GM19463 (cell line): ENCODE measurements around the gene ASB10.

ENCODE experiments used
- ATAC-seq: cut with Tn5 transposase; IDR thresholded peaks from one replicate; pipeline ENCODE4 v1.9.1; 2021; ENCODE audit warnings: mild to moderate bottlenecking, moderate library complexity; ENCODE audit not compliant: unreplicated experiment

Gene ASB10

DNA sequence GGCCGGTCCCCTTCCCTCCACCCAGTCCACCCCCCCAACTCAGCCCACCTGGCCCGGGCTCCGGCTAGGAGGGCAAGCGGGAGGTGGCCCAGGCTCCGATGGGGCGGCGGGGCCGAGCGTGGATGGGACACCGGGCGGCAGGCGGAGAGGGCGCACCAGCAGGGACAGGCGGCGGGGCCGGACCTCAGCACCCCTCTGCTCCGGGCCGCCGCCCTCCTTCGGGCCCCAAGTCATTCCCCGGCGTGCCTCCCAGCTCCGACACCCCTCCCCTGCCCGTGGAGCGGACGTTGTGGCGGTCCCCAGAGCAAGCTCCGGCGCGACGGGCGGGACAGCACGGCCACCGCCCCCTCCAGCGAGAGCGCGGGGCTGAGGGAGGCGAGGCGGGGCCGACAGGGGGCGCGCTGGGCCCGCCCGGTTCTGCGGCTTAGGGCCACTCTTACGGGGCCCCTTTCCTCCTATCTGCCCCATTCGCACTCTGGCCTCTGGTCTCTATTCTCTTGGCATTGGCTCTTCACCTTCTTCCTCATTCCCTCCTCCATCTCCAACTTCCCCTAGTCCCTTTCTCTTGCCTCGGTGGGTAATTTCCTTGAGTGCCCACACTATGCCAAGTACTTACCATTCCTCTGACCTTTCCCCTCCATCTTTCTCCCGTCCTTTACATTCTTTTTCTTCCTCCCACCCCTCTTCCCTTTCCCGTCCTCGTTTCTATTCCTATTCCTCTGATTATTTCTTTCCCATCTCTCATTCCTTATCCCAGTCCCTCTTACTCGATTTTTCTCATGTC is 18.9 kb downstream of the ASB10 start:
- peak; percentile 52 for ATAC-seq

GRCh38 chr7:151167197-151167961 is 19.7 kb downstream of the ASB10 start, which contains the start of gene GBX1:
GBX1 (minus strand) TSS chr7:151167694; CDS start chr7:151167548, 146 bp downstream.
- no peak for ATAC-seq

GRCh38 chr7:151166629-151167196 is 20.3 kb downstream of the ASB10 start:
- ATAC-seq = no peak

DNA sequence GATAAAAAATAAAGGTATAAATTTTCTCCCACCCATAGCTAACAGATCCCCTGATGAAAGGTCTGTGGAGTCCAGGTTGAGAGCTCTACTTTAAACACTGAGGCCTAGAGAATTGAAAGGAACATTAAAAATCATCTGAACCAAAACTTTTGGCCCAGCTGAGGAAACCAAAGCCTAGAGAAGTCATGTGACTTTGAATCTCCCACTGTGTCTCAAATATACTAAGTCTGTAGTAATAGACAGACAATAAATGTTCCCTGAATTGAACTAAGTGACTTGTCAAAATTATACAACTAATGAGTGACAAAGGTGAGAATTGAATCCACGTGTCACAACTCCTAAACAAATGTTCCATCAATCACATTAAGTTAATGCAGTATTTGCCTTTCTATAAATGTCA is 25.3 kb downstream of the ASB10 start:
- ATAC-seq = no peak

DNA sequence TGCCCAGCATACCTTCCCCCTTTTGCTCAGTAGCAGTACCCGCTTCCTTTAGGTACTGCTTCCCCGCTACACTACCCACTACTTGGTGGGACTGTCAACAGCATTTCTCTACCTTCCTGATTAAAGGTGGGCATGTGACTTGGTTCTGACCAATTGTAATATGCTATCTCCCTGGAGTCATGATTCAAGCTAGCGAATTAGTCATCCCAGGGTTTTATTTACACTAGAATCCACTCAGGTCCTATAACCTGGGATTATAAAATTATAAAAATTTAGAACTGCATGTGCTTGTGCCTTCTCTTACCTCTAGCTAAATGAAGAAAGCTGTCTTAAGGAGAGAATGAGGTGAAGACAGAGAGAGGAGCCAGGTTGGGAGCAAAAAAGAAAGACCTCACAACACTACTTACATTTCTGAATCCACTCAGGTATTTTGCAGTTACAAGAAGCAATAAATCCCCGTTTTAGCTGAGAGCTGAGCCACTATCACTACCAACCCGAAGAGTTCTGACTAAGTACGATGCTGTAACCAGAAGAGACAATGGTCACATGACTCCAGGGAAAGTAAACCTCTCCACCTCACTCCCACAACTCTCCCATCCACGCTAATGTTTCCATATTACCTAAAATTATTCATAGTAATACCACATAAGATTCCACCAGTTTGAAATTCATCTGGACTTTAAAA is 29.3 kb downstream of the ASB10 start:
- ATAC-seq = no peak

- no peak for ATAC-seq
Observed at GRCh38 chr7:151152643-151153513, 34.2 kb downstream of the ASB10 start.

DNA sequence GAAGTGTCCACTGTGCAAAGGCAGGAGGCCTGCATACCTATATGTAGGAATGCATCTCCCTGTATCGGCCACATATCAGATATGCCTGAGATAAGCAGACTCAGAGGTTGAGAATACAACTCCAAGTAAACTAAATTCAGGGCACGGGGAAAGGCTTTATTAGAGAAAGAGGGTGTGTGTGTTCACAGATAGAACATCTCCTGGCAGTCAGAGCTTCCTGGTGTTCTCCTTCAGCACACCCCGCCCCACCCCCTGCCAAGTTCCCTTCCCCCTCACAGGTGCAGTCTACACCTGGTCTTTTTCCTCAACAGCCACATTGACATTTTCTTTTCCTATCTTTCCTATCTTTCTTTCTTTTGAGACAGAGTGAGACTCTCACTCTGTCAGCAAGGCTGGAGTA is 36.7 kb downstream of the ASB10 start:
- no peak for ATAC-seq

- no peak for ATAC-seq
Observed at GRCh38 chr7:151148319-151149259, 38.5 kb downstream of the ASB10 start.

- no peak for ATAC-seq
Observed at GRCh38 chr7:151146761-151147160, 40.3 kb downstream of the ASB10 start.

GRCh38 chr7:151144387-151144786 is 42.7 kb downstream of the ASB10 start:
- ATAC-seq = no peak

DNA sequence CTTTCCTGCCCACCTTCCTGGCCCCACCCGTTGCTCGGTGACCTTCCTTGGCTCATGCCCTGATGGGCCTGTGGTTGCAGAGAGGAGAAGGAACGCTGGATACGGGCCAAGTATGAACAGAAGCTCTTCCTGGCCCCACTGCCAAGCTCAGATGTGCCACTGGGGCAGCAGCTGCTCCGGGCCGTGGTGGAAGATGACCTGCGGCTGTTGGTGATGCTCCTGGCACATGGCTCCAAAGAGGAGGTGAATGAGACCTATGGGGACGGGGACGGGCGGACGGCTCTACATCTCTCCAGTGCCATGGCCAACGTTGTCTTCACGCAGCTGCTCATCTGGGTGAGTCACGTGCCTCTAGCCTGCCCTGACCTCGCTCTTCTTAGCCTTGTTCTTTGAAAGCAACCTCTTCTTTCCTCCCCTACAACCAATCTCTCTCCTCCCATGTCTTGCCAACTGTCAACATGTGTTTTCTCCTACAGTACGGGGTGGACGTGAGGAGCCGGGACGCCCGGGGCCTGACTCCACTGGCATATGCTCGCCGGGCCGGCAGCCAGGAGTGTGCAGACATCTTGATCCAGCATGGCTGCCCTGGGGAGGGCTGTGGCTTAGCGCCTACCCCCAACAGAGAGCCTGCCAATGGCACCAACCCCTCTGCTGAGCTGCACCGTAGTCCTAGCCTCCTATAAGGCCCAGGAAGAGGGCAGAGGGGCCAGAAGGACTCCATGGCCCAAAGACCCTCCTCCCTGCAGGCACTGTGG is 43.6 kb downstream of the ASB10 start:
- ATAC-seq = no peak

- no peak for ATAC-seq
Observed at GRCh38 chr7:151142686-151143040, 44.4 kb downstream of the ASB10 start.

DNA sequence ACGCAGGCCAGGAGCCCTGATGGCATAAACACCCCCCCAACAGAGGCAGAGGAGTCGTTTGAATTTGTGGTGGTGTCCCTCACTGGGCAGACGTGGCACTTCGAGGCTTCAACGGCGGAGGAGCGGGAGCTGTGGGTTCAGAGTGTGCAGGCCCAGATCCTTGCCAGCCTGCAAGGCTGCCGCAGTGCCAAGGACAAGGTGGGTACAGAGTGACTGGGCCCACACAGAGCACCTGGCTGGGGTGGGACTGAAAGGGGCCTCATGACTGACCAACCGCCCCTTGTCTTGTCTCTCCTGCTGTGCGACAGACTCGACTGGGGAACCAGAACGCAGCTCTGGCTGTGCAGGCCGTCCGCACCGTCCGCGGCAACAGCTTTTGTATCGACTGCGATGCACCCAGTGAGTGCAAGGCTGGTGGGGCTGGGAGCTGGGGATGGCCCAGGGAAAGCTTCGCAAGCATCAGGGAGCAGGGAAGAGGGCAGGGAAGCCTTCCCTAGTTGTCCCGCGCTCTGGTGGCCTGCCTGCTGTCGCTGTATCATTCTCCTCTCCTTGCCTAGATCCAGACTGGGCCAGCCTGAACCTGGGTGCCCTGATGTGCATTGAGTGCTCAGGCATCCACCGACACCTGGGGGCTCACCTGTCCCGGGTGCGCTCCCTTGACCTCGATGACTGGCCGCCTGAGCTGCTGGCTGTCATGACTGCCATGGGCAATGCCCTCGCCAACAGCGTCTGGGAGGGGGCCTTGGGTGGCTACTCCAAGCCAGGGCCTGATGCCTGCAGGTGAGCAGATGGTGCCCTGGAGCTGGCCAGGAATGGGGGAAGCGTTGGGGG is 45.0 kb downstream of the ASB10 start:
- no peak for ATAC-seq

- no peak for ATAC-seq
Observed at GRCh38 chr7:151141311-151141854, 45.7 kb downstream of the ASB10 start.

- ATAC-seq = no peak
Observed at GRCh38 chr7:151140826-151141225, 46.2 kb downstream of the ASB10 start.

DNA sequence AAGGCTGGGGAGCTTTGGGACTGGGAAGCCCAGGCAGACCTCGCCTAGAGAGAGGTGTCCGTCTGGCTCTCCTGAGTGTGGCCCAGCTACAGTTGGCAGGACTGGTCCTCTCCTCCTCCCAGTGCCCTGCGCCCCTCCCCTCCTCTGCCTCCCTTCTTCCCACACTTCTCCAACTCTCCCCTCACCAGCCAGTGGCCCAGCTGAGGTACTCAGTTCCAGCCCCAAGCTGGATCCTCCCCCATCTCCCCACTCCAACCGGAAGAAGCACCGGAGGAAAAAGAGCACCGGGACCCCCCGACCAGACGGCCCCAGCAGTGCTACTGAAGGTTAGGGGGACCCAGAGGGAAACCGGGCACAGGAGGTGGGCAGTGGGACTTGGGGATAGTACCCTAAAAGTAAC is 47.3 kb downstream of the ASB10 start:
- ATAC-seq = no peak

GRCh38 chr7:151139071-151139790 is 47.8 kb downstream of the ASB10 start:
- ATAC-seq = no peak
